GM18858 (cell line): ENCODE results near the gene AMBP.

Source experiments
- ATAC-seq: cut with Tn5 transposase; IDR thresholded peaks from one replicate; pipeline ENCODE4 v1.9.1; 2021; ENCODE audit not compliant: unreplicated experiment

The AMBP gene

DNA sequence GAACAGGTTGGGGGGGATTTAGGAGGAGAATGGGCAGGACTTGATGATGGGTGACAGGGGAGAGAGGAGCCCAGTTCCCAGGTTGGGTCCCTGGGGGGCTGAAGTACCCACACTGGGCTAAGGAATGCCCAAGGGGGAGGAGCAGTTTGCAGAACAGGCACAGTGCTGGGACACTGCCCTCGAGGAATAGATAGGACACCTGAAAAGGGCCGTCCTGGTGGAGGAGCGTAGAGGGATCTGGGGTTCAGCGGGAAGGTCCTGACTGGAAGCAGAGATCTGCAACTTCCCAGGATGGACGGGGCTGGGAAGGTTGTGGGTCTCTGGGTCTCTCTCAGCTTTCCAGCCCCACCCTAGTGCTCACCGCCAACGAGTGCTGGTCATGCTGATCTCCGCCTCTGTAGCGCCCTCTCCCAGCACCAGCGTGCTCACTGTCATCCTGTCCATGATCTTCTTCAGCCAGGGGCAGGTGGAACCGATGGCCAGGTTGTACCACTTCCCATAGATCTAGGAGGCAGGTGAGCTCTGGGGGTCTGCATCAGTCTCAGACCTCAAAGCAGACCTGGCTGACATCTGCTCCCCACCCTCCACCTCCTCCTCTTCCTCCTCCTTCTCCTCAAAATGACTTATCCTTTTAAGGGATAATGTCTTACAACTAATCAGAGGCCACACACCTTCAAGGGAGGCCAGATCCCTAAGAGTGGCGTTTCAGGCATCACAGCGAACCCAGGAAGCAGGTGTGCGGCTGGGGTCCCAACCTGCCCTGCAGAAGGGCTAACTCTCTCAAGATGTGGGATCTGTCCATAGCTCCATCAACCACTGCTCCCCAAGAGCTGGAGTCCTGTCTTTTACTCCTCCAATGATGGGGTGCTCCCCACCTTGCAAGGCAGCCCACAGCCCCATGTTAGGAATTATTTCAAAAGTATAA lies 1.6 kb downstream of the AMBP start:
- ATAC-seq = no peak

DNA sequence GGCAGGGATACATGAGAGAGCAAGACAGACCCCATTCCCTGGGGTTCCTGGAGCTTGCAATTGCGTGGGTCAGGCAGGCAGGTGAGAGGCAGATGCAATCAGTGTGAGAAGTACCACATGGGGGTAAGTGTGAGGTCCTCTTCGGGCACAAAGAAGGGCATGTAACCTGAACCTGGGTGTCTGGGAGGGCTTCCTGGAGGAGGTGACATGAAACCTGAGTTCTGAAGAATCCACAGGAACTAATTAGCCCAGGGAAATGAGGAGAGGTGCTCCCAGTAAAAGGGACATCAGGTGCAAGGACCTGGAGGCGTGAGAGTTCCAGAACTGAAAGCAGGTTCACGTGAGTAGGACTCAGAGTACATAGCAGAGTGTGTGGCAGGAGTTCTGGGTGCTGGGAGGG lies 2.5 kb downstream of the AMBP start:
- no peak for ATAC-seq

DNA sequence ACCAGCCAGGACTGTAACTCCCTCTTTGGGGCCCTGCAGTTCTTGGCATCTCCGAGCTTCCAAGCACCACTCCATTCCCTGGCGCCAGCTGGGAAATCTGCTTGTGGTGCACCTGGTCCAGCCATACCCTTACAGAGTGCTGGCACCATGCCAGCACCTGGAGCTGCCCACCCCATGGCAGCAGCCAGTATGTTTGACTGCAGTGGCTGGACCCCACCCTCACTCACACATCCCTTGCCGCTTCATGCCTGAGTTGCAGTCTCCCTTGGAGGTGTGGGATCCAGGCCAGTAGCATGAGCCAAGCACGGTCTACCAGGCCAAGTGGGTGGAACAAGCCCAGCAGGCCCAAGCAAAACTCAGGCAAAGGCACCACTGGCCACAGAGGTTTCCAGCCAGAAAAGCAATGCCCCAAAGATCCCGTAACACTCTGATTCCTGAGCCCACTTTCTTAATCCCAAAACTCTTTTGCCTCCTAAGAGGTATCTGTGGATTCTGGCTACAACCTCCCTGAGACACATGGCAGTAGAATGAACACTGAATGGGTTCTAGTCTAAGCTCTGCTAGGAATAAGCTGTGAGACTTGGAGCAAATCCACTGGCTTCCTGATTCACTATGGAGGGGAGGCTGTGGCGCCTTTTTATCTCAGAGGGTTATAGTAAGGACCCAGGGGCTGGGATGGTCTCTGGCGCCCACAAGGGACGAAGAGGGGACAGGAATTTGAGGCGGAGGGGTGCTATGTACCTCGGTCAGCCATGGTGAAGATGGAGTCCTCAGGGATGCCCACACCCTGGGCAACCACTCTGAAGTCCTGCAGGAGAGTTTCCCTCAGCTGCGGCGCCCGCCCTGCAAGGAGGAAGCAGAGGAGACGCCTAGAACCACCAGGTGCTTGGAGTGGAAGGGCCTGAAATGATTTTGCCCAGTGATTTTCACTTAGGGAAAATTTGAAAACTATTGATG lies 5.6 kb downstream of the AMBP start:
- no peak for ATAC-seq

DNA sequence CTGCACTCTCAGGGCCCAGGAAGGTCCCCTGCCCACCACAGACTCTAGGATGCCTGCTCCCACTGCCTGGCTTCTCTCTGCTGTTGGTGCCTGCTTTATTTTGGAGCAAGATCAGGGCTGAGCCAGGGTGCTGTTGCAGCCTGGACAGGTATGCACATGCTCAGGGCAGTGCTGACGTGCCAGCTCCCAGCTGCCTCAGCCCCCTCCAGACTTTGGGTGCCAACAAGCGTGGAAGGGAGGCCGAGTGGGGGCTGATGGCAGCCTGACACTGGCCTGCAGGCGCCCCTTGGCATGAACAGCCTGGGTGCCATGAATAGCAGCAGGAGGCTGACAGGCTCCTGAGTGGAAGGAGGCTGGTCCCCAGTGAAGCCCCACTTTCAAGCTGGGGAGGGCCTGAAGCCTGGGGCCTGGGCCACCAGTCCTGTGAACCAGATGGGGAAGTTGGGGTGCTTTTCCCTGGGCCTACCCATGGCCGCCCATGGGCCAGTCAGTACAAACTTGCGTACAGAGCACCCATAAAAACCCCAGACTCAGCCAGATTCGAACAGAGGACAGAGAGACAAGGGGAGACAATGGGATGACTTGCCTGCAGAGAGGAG lies 6.8 kb downstream of the AMBP start:
- no peak for ATAC-seq

DNA sequence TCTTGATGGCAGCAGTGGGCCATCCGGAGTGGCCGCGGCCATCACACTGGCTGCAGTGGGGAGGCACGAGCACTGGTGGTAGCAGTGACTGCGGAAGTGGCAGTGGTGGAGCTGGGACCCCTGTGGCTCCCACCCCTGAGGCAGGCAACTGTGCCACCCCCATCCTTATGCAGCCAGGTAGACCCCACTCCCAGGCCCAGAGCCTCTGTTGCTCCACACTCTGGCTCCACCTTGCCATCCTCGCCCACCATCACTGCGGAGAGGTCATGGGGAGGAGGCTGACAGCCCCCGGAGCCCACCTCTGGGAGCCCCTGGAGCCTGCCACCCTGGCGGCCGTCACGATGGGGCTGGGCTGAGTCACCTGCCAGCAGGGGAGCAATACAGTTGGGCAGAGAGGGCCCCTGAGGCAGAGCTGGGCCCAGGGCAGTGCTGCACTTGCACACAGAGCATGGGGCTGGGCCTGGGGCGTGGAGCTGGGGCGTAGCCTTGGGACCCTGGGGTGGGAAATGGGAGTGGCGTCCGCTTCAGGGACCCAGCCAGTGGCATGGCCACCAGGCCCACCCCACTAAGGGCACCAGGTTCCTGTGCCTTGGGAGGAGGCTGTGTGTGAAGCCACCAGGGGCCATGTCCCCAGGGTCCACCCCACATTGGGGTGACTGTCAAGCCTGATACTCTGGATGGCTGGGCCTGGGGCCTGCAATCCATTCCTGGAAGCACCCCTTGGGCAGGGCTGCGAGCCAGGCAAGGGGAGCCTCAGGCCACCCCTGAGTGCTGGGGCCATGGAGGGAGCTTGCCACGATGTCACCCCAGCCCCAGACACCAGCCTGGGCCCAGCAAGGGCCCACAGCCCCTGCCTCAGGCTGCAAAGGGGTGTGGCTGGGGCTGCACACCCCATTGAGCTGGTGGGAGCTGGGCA lies 7.7 kb downstream of the AMBP start:
- no peak for ATAC-seq

DNA sequence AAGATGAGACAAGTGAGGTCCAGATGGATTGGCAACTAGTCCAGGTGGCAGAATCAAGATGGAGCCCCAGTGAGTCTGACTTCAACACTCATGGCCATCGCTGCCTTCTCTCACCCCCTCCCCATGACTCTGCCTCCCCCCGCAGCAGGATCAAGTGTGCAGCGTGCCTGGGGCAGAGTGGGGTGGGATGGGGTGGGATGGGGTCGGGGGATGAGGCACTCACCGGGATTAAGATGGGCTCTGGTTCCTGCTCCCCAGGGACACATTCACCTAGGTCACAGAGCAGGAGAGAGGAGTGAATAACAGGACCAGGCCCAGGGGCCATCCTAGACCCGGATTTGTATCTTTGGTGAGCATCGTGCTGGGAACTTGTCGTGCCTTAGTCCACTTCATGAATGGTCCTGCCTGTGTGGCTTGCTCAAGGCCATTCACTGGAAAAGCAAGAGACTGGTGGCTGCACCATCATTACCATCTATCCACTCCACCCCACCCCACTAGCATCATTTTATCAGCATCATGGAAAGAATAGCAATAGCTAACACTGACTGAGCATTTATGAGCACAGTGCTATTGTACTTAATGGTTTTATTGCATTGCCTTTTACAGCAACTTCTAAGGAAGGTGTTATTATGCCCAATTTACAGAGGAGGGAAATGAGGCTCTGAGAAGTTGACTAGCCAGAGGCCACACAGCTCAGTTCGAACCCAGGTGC lies 8.5 kb downstream of the AMBP start:
- ATAC-seq = no peak

DNA sequence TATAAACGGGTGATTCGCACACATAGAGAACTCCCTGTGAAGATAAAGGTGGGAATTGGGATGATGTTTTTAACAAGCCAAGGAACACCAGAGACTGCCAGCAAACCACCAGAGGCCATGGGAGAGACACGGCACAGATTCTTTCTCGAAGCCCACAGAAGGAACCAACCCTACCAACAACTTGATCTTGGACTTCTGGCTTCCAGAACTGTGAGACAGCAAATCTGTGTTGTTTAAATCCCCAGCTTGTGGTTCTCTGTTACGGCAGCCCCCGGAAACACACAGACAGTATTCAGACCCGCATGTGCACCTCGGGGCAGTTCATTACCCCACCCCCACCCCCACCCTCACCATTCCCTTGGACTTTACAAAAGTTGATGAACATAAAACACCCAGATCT lies 12.8 kb downstream of the AMBP start:
- no peak for ATAC-seq

DNA sequence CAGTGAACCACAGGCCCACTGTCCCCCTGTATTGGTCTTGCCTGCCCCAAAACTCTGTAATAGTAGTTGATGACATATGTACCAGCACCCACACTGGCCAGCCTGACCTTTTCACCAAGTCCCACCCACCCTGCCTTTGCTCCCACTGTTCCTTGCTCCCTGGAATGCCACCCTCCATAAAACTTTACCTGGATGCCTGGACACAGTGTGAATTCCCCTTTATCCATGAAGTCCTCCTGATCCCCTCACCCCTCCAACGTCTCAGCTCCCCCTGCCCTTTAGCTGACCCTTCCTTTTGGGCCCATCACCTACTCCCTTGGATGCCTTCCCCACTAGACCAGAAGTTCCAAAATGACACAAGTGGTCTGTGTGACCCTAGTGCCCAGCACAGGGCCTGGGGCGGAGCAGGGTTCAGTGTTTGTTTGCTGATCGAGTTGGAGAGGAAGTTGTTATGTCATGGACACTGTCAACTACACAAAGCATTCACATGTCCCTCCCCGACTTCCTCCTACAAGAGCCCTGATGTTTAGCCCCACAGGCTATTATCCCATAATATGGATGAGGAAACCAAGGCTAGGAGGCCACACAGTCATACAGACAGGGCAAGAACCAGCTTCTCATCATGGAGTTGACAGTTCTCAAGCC lies 16.1 kb downstream of the AMBP start:
- ATAC-seq = no peak

DNA sequence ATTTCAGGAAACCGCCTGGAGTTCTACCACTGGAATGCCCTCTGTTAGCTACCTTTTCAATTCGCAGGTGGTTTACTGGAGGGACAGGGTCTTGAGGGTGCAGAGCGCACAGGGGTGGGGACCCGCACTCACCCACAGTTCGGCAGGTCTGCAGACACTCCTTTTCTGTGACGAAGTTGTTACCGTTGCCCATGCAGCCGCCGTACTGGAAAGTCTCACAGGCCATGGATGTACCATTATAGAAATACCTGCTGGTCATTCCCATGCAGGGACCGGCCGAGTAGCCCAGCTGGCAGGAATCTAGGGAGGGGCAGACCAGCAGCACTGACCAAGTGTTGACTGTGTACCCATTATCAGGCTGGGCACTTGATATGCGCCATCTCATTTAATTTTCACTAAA lies 16.8 kb downstream of the AMBP start:
- ATAC-seq = no peak

DNA sequence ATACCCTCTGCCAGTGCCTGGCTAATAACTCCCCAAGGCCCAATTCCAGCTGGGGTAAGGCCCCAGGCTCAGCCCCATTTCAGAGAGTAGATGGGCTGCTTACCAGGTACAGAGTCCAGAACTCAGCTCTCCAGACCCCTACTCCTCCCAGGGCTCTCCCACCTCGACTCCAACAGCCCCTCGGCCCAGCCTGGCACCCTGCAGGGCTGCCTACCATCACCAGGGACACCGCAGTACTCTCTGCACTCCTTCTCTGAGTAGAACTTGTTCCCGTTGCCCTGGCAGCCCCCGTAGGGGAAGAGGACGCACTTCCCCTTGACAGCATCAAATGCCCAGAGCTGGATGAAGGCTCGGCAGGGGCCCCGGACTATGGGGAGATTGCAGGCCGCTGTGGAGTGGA lies 17.4 kb downstream of the AMBP start:
- ATAC-seq = no peak

DNA sequence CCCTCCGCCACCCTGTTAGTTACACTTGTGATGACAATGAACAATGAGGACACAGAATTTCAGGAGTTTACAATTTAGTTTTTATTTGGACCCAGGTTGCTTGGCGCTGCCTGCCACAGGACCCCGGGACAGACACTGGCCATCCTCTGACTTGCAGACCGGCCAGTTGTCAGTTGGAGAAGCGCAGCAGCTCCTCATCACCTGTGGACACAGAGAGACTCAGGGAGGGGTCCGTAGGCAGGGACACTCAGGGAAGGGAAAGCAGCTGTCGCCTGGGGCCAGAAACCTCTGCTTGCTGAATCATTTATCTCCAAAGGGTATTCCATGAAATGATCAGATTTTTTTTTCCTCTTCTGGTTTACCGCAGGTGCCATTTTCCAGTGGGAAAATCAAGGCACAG lies 18.0 kb downstream of the AMBP start:
- no peak for ATAC-seq

DNA sequence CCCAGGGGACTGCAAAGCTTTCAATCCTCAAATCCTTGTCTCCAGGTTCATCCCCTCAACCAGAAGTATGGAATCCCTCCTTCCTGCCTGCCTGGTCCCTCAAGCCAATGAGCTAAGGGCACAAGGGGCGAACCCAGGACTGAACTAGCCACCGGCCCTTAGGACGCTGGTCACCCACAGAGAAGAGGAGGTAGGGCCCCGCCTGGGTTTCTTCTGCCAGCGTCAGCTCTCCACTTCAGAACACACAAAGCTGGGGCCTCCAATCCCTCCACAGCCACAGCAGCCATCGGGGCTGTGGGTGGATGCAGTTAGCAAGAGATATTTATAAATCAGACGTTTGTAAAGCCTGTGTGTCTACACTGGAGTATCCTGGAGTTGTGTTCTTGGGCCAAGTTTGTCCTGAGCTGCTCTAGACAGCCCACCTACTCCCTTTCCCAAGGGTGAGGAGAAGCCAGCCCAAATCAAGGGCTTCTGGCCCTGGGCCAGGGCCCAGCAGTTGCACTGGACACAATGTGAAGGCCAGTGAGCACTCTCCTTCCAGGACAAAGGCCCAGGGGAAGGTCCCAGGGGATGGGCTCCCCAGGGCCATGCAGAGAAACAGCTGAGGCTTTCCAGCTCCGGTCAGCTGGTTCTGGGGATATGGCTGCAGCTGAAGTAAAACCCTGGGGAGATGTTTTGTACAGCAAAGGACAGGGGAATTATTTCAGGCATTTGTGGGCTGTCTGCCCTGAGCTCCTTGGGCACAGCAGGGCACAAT lies 18.9 kb downstream of the AMBP start:
- ATAC-seq = no peak

DNA sequence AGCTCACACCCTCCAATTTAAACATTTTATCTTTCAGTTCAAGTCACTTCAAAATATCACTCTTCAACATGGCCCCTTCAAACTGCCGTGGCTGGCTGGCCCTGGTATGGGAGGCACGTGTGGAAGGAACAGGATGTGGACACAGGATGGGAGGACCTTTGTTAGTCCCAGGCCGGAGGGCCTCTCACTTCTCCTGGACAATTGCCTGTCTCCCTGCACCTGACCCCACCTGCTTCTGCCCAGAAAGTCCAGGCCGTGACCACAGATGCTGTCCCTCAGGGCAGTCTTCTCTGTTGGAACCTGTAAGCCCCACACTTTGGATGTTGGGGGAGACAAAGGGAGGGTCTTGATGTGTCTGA lies 19.4 kb downstream of the AMBP start:
- ATAC-seq = no peak

DNA sequence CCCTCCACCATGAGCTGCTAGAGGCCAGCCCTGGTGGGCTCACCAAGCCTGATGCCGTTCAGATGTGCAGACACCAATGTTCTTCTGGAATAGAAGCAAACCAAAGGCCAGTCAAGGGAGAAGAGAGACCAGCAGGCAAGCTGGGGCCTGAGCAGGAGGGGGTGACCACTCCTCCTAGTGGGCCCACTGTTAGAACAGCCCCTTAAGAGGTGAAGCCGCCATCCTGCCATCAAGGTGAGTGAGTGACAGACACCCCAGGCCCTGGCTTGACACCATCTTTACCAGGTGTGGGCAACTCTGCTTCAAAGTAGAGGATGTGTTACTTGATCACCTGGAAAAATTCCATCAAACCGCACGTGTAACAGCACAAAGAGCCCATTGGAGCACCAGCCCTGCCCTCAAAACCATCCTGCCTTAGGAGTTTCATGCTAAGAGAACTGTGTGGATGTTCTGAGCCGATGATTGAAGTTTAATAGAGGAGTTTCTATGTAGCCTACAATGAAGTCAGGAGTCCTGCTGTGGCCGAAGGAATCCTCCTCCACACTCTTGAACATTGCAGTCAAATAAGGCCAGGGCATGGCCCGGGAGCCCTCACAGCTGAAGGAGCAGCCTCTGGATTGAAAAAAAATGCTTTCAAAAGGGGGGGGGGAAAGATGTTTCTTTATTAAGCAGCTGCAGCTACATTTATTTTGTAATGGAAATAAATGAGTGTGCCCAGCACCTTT lies 20.8 kb downstream of the AMBP start:
- no peak for ATAC-seq

DNA sequence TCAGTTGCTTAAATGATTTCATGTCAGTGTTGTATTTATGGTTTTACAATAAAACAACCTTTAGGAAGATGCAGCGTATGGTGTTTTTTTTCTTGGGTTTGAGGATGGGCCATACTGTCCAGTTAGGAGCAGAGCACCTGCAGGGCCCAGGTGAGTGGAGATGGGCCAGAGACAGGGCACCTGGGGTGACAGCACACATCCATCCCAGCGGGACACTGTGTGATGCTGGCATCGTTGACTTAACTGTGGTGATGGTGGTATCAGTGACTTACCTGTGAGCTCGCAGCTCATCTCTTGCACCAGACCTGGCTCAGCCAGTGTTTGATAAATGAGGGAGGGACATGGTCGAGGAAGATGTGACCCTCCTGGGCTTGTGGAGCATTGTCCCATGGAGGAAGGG lies 21.6 kb downstream of the AMBP start:
- no peak for ATAC-seq

DNA sequence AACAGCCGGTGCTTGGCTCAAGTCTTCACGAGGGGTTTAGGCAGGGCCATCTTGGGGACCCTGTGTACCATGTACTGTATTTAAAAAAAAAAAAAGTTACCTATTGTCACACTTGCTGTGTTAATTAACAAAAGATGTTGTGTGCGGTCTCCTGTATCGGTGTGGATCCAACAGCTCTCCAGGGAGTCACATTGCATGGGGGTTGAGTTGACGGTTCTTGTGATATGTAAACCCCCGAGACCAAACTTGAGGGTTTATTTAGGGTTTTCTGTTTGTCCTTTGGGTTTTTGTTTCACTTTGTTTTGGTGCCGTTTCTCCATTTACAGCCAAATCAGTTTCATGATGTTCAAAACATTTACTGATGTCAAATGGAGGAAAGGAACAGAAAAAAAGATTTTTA lies 22.2 kb downstream of the AMBP start:
- no peak for ATAC-seq

DNA sequence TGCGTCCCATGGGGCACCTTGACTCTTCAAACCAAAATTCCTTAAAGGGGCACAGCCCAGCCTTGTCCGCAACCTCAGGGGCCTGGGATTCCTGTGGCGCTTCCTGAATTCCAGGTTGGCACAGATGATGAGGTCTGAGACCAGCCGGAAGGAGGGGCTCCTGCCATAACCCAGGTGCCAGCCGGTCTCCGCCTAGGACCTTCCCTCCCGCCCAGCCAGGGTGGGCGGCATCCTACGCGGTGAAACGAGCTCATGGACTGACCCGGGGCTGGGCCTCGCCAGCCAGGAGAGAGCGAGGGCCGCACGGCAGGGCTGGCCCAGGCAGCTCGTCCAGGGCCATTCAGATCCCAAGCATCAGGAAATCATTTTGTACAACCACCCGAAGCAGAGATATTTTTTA lies 23.0 kb downstream of the AMBP start:
- ATAC-seq = no peak

DNA sequence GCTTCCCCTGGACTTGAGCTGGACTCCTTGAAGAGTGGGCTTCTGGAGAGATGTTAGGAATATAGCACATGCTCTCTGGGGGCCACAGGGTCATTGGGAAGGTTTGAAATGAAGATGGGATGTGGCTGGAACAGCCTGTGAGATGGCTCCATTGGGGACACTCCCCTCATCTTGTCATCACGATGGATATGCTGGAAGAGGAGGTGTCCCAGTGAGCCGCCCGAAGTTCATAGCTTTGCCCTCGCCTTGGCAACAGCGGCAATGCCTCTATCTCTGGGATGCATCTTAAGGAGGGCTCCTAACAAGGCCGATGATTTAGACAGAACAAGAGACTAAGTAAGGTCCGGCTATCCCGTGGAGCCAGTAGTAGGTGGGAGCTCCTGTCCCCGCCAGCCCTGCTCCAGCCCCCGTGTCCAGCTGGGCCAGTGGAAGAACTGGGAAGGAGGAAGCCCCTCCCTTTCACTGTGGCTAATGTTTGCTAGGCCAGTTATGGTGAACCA lies 23.9 kb downstream of the AMBP start:
- no peak for ATAC-seq
